Measurements from ENCODE around the gene CTIF.
"Not testable (repeated sequence)": the region's sequence is repeated elsewhere in the genome, so short reads cannot be mapped to it uniquely, and the experiment has no call there.

Gene CTIF

GRCh38 chr18:48804856-48805610 lies 266.2 kb downstream of the CTIF start:
- in situ Hi-C loops (cut with HindIII; ENCODE audit: low sequenced_read_pairs): no loop called here

DNA sequence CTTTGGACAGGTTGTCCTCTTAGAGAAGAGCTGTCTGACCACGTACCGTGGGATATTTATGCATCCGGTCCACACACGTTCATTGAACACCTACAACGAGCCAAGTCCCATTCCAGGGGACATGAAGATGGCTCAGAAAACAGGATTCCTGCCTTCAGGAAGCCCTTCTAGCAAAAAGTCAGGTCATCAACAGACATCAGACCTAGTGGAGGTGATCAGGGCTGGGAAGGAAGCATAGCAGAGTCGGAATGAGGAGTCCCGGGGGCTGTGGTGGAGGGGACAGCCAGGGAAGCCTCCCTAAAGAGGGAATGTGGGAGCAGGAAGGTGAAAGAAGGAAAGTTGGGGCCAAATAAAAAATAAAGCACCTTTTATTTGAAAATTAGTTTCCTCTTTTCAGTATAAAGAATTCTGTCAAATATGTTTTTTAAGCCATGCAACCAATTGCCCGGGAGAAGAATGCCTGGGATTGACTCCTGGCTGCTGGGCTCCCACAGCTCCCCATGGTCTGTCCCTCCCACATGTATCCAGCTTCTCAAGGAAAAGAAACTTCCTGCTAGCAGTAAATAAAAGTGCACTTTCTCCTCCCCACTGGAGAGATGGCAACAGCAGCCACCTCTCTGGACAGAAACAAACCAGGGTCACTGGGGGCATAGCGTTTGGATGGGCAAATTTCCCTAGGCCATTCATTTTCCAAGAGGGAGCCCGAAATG lies 267.1 kb downstream of the CTIF start:
- in situ Hi-C loops (cut with HindIII; ENCODE audit: low sequenced_read_pairs): no loop called here

GRCh38 chr18:48806551-48807261 lies 267.9 kb downstream of the CTIF start:
- in situ Hi-C loops (cut with HindIII; ENCODE audit: low sequenced_read_pairs): no loop called here

- in situ Hi-C loops (cut with HindIII; ENCODE audit: low sequenced_read_pairs): no loop called here
These were observed 269.6 kb downstream of the CTIF start for GRCh38 chr18:48808476-48808875.

GRCh38 chr18:48809365-48809764 lies 270.5 kb downstream of the CTIF start:
- in situ Hi-C loops (cut with HindIII; ENCODE audit: low sequenced_read_pairs): no loop called here

- in situ Hi-C loops (cut with HindIII; ENCODE audit: low sequenced_read_pairs): no loop called here
These were observed 272.0 kb downstream of the CTIF start for GRCh38 chr18:48810805-48811204.

- in situ Hi-C loops (cut with HindIII; ENCODE audit: low sequenced_read_pairs): no loop called here
These were observed 272.6 kb downstream of the CTIF start for GRCh38 chr18:48811401-48811800.

DNA sequence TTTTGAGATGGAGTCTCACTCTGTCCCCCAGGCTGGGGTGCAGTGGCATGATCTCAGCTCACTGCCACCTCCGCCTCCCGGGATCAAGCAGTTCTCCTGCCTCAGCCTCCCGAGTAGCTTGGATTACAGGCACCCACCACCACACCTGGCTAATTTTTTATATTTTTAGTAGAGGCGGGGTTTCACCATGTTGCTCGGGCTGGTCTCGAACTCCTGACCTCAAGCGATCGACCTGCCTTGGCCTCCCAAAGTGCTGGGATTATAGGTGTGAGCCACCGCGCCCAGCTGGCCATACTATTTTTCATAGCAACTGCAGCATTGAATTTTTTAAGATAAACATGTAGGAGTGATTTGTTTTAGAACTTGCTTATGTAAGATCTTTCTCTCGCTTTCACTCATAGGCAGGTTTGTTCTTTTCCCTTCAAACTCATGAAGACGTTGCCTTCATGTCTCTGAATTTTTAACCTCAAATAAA lies 273.2 kb downstream of the CTIF start:
- in situ Hi-C loops (cut with HindIII; ENCODE audit: low sequenced_read_pairs): not testable (repeated sequence)

- in situ Hi-C loops (cut with HindIII; ENCODE audit: low sequenced_read_pairs): no loop called here
These were observed 274.5 kb downstream of the CTIF start for GRCh38 chr18:48813321-48813720.

- in situ Hi-C loops (cut with HindIII; ENCODE audit: low sequenced_read_pairs): no loop called here
These were observed 275.1 kb downstream of the CTIF start for GRCh38 chr18:48813833-48814489.

- in situ Hi-C loops (cut with HindIII; ENCODE audit: low sequenced_read_pairs): no loop called here
These were observed 275.8 kb downstream of the CTIF start for GRCh38 chr18:48814490-48815178.

- in situ Hi-C loops (cut with HindIII; ENCODE audit: low sequenced_read_pairs): no loop called here
These were observed 276.3 kb downstream of the CTIF start for GRCh38 chr18:48815179-48815515.

DNA sequence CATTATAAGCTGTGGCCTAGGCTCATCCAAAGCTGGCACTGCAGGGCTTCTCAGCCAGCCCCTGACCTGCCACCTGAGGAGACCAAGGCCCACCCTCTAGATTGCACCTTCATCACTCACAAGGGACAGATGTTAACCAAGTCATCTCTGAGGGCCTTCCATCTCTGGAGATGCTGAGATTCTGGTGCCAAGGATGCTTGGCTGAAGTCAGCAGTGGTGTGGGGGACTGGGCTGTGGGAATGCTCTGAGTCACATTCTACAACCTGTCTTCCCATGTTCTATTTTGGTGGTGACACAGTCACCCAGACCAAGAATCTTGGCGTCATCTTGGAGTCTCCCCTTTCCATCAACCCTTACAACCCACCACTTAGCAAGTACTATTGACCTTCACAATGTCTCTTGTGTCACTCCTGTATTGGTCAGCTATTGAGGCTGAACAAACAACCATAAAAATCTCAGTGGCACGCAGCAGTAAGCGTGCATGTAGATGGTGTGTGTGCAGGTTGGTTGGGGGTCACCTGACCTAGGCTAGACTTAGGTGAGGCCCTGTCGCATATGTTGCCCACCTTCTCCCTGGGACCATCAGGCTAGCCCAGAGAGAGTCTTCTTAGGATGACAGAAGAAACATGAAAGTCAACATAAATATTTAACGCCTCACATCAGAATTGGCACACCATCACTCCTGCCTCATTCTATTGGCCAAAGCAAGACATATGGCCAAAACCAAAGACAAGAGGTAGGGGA lies 276.9 kb downstream of the CTIF start:
- in situ Hi-C loops (cut with HindIII; ENCODE audit: low sequenced_read_pairs): no loop called here

DNA sequence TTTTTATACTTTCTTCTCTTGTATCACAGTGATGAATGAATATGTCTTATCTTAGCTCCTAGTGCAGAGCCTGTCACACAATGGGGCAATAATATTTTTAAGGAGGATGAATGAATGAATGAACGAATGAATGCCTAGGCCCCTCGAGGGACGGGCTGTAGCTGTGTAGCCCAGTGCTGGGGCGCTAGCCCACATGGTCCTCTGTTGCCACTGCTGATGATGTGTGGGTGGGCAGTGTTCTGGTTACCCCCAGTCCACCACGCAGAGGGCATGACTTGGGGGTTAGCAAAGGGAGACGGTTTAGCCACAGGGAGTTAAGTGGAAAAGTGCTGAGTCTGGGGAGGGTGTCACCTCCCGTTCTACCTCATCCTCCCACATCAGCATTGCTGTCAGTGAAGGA lies 277.7 kb downstream of the CTIF start:
- in situ Hi-C loops (cut with HindIII; ENCODE audit: low sequenced_read_pairs): no loop called here

- in situ Hi-C loops (cut with HindIII; ENCODE audit: low sequenced_read_pairs): no loop called here
These were observed 278.2 kb downstream of the CTIF start for GRCh38 chr18:48817021-48817461.

- in situ Hi-C loops (cut with HindIII; ENCODE audit: low sequenced_read_pairs): no loop called here
These were observed 279.8 kb downstream of the CTIF start for GRCh38 chr18:48818329-48819254.

- in situ Hi-C loops (cut with HindIII; ENCODE audit: low sequenced_read_pairs): no loop called here
These were observed 280.4 kb downstream of the CTIF start for GRCh38 chr18:48819276-48819675.

- in situ Hi-C loops (cut with HindIII; ENCODE audit: low sequenced_read_pairs): no loop called here
These were observed 281.1 kb downstream of the CTIF start for GRCh38 chr18:48819781-48820482.

Measured in endothelial cell of hepatic sinusoid (primary cell).